ENCODE data around the gene TC2N.
"Not testable (repeated sequence)": the region's sequence is repeated elsewhere in the genome, so short reads cannot be mapped to it uniquely, and the experiment has no call there.

GRCh38 chr14:91806094-91806493 lies 61.2 kb downstream of the TC2N start:
- TF ChIP-seq CTCF (IDR thresholded peaks at IDR 0.05); POLR2AphosphoS5 (IDR thresholded peaks at IDR 0.05; ENCODE audit: insufficient read depth in 1 of 2, low read depth in 1 of 2); POLR2A (IDR thresholded peaks at IDR 0.05): not testable (repeated sequence)
